ENCODE results near the gene FBXL7. TPM values are rescaled to one million over a fixed set of nuclear protein-coding genes. Genes with fewer than 3 reads are reported as not detected.

Gene FBXL7
- 5.3 and 6.6 TPM in 2 replicates for total RNA-seq

DNA sequence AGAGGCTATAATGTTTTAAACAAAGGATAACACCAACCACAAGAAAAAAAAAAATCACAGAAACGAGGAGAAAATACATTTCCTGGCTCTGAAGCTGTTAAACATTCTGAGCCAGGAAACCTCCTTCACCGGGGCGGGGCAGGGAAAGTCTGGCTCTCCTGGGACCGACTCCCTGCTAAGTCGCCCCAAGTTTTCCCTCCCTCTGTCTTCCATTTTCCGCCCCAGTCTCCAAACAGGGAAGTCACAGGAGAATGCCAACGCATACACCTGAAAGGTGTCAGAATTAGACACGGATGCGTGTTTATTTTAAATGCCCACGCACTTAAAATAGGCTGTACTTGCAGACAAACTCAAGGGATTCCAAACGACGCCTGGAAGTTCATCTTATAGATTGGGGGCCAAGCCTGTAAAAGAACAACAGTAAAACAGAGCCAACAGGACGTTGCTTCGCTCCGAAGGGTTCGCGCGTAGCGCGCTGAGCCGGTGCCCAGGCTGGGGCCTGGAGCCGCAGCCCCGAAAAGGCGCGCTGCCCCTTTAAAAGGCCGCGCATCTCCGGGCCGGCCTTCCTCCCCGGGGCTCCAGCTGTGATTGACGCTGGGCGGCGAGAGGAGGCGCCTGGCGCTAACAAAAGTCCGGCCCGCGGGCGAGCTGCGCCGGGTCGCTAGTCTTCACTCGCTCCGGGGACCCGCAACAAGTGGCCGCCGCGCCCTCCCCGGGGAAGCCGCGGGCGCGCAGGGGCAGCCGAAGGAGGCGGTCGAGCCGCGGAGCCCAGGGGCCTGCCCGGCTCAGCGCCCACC lies at the start of gene FBXL7:
TSS of gene FBXL7 (plus strand) at position 653 of the 797 bp plus-strand sequence.
- DNase-seq (ENCODE audit: low read depth, low spot score) = peak; percentile 46

GRCh38 chr5:15450473-15450872 lies 49.5 kb upstream of the FBXL7 start:
- no peak for DNase-seq (ENCODE audit: low read depth, low spot score)

- no peak for DNase-seq (ENCODE audit: low read depth, low spot score)
Measured at GRCh38 chr5:15450949-15451348, 49.0 kb upstream of the FBXL7 start.

GRCh38 chr5:15452030-15452429 lies 48.0 kb upstream of the FBXL7 start:
- no peak for DNase-seq (ENCODE audit: low read depth, low spot score)

DNA sequence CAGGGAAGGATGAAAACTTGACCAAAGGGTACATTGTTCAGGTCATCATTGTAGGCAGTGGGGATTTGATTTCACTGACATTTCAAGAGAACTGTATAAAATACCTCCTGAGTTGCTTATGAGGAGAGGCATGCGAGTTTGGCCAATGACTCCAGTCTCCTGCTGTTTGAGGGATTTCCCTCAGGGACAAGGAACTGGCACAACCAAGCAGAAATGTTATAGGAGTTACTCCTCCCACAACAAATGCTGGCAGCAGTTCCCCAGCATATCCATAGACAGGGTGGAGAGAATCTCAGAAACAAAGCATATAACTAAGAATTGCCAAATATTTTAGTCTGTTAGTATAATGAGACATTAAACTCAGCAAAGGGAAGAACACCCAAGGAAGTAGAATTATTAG lies 47.2 kb upstream of the FBXL7 start:
- no peak for DNase-seq (ENCODE audit: low read depth, low spot score)

DNA sequence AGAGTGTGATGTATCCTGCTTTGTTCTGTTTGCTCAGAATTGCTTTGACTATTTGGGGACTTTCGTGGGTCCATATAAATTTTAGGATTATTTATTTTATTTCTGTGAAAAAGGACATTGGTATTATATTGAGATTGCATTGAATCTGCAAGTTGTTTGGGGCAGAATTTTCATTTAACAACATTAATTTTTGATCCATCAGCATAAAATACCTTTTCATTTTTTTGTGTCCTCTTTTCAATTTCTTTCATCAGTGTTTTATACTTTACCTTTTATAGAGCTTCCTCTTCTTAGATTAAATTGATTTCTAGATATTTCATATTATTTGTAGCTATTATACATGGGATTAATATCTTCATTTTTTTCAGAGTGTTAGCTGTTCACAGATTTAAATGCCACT lies 40.8 kb upstream of the FBXL7 start:
- no peak for DNase-seq (ENCODE audit: low read depth, low spot score)

GRCh38 chr5:15463231-15463980 lies 36.6 kb upstream of the FBXL7 start:
- peak; percentile 7 for DNase-seq (ENCODE audit: low read depth, low spot score)

GRCh38 chr5:15472116-15472515 lies 27.9 kb upstream of the FBXL7 start:
- DNase-seq (ENCODE audit: low read depth, low spot score) = no peak

- DNase-seq (ENCODE audit: low read depth, low spot score) = no peak
Measured at GRCh38 chr5:15474143-15474719, 25.7 kb upstream of the FBXL7 start.

GRCh38 chr5:15475367-15475766 lies 24.6 kb upstream of the FBXL7 start:
- DNase-seq (ENCODE audit: low read depth, low spot score) = no peak

- DNase-seq (ENCODE audit: low read depth, low spot score) = no peak
Measured at GRCh38 chr5:15476977-15477376, 23.0 kb upstream of the FBXL7 start.

DNA sequence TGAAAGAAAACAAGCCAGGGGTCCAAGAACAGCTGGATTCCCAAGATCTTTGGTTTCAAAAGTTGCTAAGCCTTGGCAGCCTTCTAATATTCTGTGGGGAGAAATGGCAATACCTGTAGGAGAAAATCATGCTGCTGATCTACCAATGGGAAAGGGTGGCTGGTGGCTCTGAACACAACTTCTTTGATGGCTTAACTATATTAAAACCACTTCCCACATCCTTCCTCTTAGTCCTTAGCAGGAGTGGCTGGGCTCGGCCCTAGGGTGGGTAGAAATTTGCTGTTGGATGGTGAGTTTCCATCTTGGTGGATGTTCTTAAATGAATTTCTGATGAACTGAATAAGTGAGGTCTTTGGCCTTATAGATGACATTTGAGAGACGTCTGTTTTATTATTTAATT lies 19.5 kb upstream of the FBXL7 start:
- no peak for DNase-seq (ENCODE audit: low read depth, low spot score)

DNA sequence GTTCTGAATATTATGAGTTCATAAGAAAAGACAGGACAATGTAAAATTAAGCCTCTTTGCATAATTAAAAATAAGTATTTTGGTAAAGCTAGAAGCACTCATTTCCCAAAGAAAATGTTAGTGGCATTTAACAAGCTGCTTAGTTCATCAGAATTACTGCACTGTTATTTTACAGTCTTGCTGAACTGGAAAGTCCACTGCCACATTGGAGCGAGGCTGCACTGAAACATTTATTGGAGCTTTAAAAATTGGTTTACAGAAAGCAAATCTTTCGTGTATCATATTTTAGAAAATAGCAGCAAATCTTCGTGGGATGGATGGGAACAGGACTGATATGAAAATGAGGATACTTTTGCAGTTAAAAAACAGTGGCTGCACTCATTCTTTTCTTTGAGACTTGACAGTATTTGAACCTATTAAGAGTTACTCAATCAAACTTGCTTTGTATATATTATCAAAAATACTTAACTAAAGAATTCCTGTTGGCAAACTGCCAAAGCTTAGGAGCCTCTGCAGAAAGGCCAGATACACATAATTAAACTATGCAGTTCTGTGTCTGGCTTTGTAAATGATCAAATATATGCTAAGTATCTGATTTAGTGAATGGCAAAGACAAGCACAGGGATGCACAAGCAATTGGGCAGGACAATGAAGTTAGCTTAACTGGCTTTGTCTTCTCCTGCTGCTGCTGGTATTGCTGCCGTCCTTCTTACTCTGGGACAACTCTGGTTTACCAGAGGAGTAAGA lies 16.5 kb upstream of the FBXL7 start:
- no peak for DNase-seq (ENCODE audit: low read depth, low spot score)

DNA sequence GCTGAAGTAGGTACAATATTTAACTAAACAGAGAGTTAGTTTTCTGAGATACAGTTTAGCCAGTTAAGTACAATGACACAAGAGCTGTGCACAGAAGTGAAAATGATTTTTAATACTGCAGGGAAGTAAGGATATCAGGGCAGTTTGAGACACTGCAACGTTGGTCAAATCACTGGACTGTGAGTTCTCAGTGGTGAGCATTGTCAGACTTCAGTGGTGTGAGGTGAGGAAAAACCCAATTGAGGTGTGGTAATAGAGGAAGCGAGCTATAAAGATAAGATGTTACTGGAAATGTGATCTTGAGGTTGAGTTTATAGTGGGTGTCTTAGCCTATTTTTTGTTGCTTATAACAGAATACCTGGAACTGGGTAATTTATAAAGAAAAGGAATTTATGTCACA lies 12.8 kb upstream of the FBXL7 start:
- no peak for DNase-seq (ENCODE audit: low read depth, low spot score)

DNA sequence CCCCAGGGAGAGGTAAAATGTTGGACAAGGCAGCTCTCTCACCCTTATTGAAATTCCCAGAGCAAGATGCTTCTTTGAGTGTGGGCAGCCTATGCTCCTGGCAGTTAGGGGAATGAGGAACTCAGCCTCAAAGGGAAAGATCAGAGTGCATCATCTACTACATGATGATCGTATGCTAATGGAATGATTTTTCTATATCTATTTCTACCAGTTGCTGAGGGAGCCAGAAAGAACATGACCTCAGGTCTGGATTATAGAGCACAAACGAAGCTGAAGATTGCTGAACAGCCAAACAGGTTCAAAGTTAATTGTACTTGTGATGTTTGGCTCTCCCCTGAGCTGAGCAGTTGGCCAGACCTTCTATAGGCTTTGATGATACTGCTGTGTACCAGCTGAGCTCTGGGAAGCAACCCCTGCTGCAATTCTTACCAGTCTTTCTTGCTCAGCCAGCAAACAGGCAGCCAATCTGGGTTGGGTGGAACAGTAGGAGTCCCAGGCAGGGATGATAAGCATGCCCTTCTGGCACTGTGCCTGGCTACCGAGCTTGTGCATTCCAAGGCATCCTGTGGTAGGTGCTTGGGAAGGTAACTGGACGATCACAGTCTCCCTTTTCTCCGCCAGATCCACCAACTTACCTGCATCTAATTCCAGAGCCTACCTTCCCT lies 10.3 kb upstream of the FBXL7 start:
- DNase-seq (ENCODE audit: low read depth, low spot score) = no peak

- DNase-seq (ENCODE audit: low read depth, low spot score) = no peak
Measured at GRCh38 chr5:15492545-15492944, 7.4 kb upstream of the FBXL7 start.

DNA sequence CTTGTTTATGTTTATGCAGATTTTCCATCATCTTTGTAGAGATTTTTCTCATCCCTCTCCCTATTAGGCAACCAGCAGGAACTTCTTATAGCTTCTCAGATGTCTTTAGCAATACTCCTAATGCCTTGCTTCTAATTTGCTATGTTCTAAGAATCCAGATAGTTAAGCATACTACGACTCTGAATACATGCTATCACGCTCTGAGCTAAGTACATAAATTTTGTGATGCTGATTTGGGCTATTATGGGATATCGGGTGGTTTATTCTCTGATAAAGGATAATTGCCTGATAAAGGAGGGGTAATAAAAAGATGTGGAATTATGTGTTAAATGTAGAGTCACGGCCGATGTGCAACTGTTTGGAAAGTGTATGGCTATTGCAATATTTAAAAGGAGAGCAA lies 6.5 kb upstream of the FBXL7 start:
- DNase-seq (ENCODE audit: low read depth, low spot score) = no peak

DNA sequence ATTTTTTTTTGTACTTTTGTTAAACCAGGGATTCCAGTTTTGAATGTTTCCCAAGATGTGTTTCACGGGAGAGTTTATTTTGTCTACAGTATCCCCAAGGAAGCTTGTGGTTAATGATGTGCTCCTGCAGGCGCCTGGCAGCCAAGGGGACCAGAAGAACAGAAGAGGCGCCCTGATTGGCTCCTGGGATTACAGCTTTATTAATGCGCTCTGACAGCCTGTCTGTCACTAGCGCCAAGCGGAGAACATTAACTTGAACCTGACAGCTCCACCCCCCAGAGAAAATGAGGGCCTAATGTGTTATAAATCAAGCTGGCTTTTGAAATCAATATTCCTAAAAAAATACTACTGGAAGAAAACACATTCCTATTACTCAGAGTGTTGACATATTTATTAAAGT lies 5.0 kb upstream of the FBXL7 start:
- no peak for DNase-seq (ENCODE audit: low read depth, low spot score)

DNA sequence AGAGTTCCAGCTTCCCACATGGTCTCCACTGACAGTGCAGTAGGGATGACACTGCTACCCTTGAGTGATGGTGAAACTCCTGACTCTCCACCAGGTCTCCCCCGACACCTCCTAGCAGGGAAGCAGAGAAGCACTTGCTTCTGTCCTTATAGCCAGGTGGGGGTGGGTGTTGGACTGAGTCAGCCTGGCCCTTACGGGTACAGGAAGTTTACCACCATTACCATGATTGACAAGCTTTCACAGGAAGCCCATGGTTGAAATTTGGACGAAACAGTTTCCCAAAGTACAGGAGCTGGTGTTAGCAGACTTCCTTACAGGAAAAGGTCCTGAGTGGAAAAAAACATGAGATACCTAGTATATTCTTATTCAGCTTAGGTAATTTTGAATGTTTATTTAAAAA lies 3.1 kb upstream of the FBXL7 start:
- DNase-seq (ENCODE audit: low read depth, low spot score) = peak; percentile 37

GRCh38 chr5:15500325-15501001 lies 483 bp downstream of the FBXL7 start:
- DNase-seq (ENCODE audit: low read depth, low spot score) = no peak
